HG03135 (cell line): ENCODE data around the gene GZMB.
"Not testable (repeated sequence)": the region's sequence is repeated elsewhere in the genome, so short reads cannot be mapped to it uniquely, and the experiment has no call there.

Experiments used
- ATAC-seq: cut with Tn5 transposase; IDR thresholded peaks from one replicate; pipeline ENCODE4 v1.9.1; 2021; ENCODE audit warnings: mild to moderate bottlenecking, moderate library complexity; ENCODE audit not compliant: unreplicated experiment

The GZMB gene

GRCh38 chr14:24631749-24632335 is 2.1 kb downstream of the GZMB start:
- no peak for ATAC-seq

GRCh38 chr14:24630872-24631477 is 3.0 kb downstream of the GZMB start:
- no peak for ATAC-seq

- ATAC-seq = no peak
Measured at GRCh38 chr14:24630087-24630871, 3.7 kb downstream of the GZMB start.

GRCh38 chr14:24629521-24629920 is 4.5 kb downstream of the GZMB start:
- ATAC-seq = no peak

GRCh38 chr14:24613747-24614146 is 20.2 kb downstream of the GZMB start:
- no peak for ATAC-seq

- no peak for ATAC-seq
Measured at GRCh38 chr14:24613241-24613640, 20.7 kb downstream of the GZMB start.

- no peak for ATAC-seq
Measured at GRCh38 chr14:24612196-24612595, 21.8 kb downstream of the GZMB start.

- ATAC-seq = no peak
Measured at GRCh38 chr14:24609655-24610344, 24.2 kb downstream of the GZMB start, which contains the start of gene GZMH. Gene GZMH, minus strand, starts transcription at chr14:24609685. Its CDS starts 72 bp downstream, at chr14:24609613.

- no peak for ATAC-seq
Measured at GRCh38 chr14:24607635-24608514, 26.1 kb downstream of the GZMB start.

- ATAC-seq = no peak
Measured at GRCh38 chr14:24607081-24607480, 26.9 kb downstream of the GZMB start.

GRCh38 chr14:24606297-24606696 is 27.7 kb downstream of the GZMB start:
- ATAC-seq = no peak

GRCh38 chr14:24605435-24606190 is 28.4 kb downstream of the GZMB start:
- ATAC-seq = peak; percentile 87

GRCh38 chr14:24597403-24597802 is 36.6 kb downstream of the GZMB start:
- ATAC-seq = no peak

- ATAC-seq = no peak
Measured at GRCh38 chr14:24595073-24595808, 38.7 kb downstream of the GZMB start.

GRCh38 chr14:24591004-24591403 is 43.0 kb downstream of the GZMB start:
- not testable (repeated sequence) for ATAC-seq

GRCh38 chr14:24584402-24584801 is 49.6 kb downstream of the GZMB start:
- not testable (repeated sequence) for ATAC-seq
